Natural killer cell (primary cell): ENCODE data around the gene DAD1. TPM values are rescaled to one million over a fixed set of nuclear protein-coding genes. Genes with fewer than 3 reads are reported as not detected.

Source experiments
- ATAC-seq, 3 donors: fragments of 150-1000 bp in 2 of 3; fragments of 200-7000 bp in 1 of 3; cut with Tn5 transposase; 1 replicate in 1 of 3; 2 replicates in 2 of 3; pipeline ENCODE4 v1.10.0; 2021; ENCODE audit warnings: mild to moderate bottlenecking in 2 of 3, moderate library complexity in 2 of 3
- DNase-seq, 2 donors: peaks; one replicate each; pipeline versions ENCODE4 v3.0.0 to v3.0.0-alpha.2; 2013 to 2021; ENCODE audit warnings: mixed read lengths in 1 of 2
- H3K27ac ChIP-seq: one replicate; pipeline ENCODE4 v1.5.1; 2013; ENCODE audit warnings: mild to moderate bottlenecking, low read length
- H3K27me3 ChIP-seq: one replicate; pipeline ENCODE4 v1.6.1; 2013; ENCODE audit warnings: low read length; ENCODE audit not compliant: control insufficient read depth, insufficient read depth
- H3K36me3 ChIP-seq: one replicate; pipeline ENCODE4 v1.6.1; 2013; ENCODE audit warnings: low read length; ENCODE audit not compliant: control insufficient read depth, insufficient read depth
- H3K4me1 ChIP-seq: one replicate; pipeline ENCODE4 v1.6.1; 2013; ENCODE audit warnings: low read length; ENCODE audit not compliant: control insufficient read depth, insufficient read depth
- H3K4me3 ChIP-seq: one replicate; pipeline ENCODE4 v1.5.1; 2013; ENCODE audit warnings: low read length
- H3K9me3 ChIP-seq: one replicate; pipeline ENCODE4 v1.6.1; 2013; ENCODE audit warnings: low read length; ENCODE audit not compliant: control insufficient read depth, insufficient read depth
- H3K27ac Mint-ChIP-seq, 2 donors: one replicate each; pipeline ENCODE4 v1.8.0; 2022; ENCODE audit warnings: mild to moderate bottlenecking in 2 of 2, mixed read lengths in 2 of 2, moderate library complexity in 1 of 2
- H3K27me3 Mint-ChIP-seq, 2 donors: one replicate each; pipeline ENCODE4 v1.8.0; 2022; ENCODE audit warnings: low read depth in 2 of 2, mixed read lengths in 2 of 2
- H3K36me3 Mint-ChIP-seq: one replicate; pipeline ENCODE4 v1.8.0; 2022; ENCODE audit warnings: mixed read lengths
- H3K4me1 Mint-ChIP-seq, 2 donors: one replicate each; pipeline ENCODE4 v1.8.0; 2022; ENCODE audit warnings: mixed read lengths in 2 of 2
- H3K4me3 Mint-ChIP-seq: one replicate; pipeline ENCODE4 v1.8.0; 2022; ENCODE audit warnings: mild to moderate bottlenecking, moderate library complexity, mixed read lengths
- H3K9me3 Mint-ChIP-seq, 2 donors: one replicate each; pipeline ENCODE4 v1.8.0; 2022; ENCODE audit warnings: mixed read lengths in 2 of 2
- CTCF ChIP-seq: fragments of 200-600 bp; IDR thresholded peaks from one replicate; pipeline ENCODE4 v1.8.0; 2022; ENCODE audit warnings: antibody characterized with exemption
- WGBS: methylation state at CpG from one replicate; pipeline ENCODE4 v1.1.7; 2013; ENCODE audit warnings: missing lambda C conversion rate; ENCODE audit not compliant: insufficient coverage; 5-methylcytosine and 5-hydroxymethylcytosine counted together
- intact Hi-C: fragments of 100-400 bp; cut with micrococcal nuclease; formaldehyde crosslinking; loops from one replicate; pipeline ENCODE4 v1.14.2; 2022
- total RNA-seq, 4 donors: library from RNA; stranded (reverse); fragments of 120-200 nt in 1 of 4; gene quantifications; one replicate each; pipeline versions ENCODE4 v1.2.3 to v1.2.4, GENCODE V29; 2013 to 2022

DAD1 gene
- total RNA-seq, 3 donors from 2014 or later (not counting 1 experiment from before 2014, with no cell fraction given): 79.5 to 97.9 (median 92.8) TPM

- Histone ChIP-seq H3K4me3 (no peak overlapping the region), H3K27me3 (no peaks in the 10 kb centered on the region), H3K4me1 (peaks cover 60% of the 10 kb centered on the region), H3K9me3 (no peaks in the 10 kb centered on the region), H3K27ac (peak overlapping the region; percentile 69), H3K36me3 (peaks cover 28% of the 10 kb centered on the region)
- Mint-ChIP-seq H3K27me3 (no peaks in the 10 kb centered on the region), H3K4me1 (peaks cover 45 to 60% of the 10 kb centered on the region in 2 donors), H3K27ac (peak overlapping the region; percentile 98 to 100), H3K4me3 (no peak overlapping the region), H3K36me3 (peaks cover 9% of the 10 kb centered on the region), H3K9me3 (no peaks in the 10 kb centered on the region)
- no peak for TF ChIP-seq CTCF
- 80% methylated on average over 9 of the region's 9 CpGs for WGBS
- peak in 1 of 2 donors; percentile 57 for DNase-seq
- intact Hi-C loops: no loop called here
- ATAC-seq: no peak
These were observed 41.6 kb downstream of the DAD1 start for GRCh38 chr14:22547313-22547947.

- Mint-ChIP-seq H3K4me1 (peaks cover 41 to 53% of the 10 kb centered on the region in 2 donors), H3K27ac (peak overlapping the region; percentile 40 to 63), H3K36me3 (peaks cover 9% of the 10 kb centered on the region), H3K4me3 (no peak overlapping the region), H3K27me3 (no peaks in the 10 kb centered on the region), H3K9me3 (no peaks in the 10 kb centered on the region)
- no peaks in the 10 kb centered on the region for H3K27me3 ChIP-seq
- no peak overlapping the region for H3K4me3 ChIP-seq
- TF ChIP-seq CTCF: no peak
- H3K9me3 ChIP-seq: no peaks in the 10 kb centered on the region
- no peak for ATAC-seq
- H3K36me3 ChIP-seq: peaks cover 25% of the 10 kb centered on the region
- intact Hi-C loops: no loop called here
- DNase-seq: no peak
- peak overlapping the region; percentile 69 for H3K27ac ChIP-seq
- peaks cover 53% of the 10 kb centered on the region for H3K4me1 ChIP-seq
- 74% methylated on average over 3 of the region's 3 CpGs for WGBS
These were observed 42.3 kb downstream of the DAD1 start for GRCh38 chr14:22546722-22547071.

GRCh38 chr14:22545842-22546721 lies 42.9 kb downstream of the DAD1 start:
- 89% methylated on average over 8 of the region's 9 CpGs for WGBS
- Mint-ChIP-seq H3K27ac (peak overlapping the region in 1 of 2 donors; percentile 57), H3K36me3 (peaks cover 9% of the 10 kb centered on the region), H3K4me1 (peaks cover 36 to 46% of the 10 kb centered on the region in 2 donors), H3K27me3 (no peaks in the 10 kb centered on the region), H3K4me3 (no peak overlapping the region), H3K9me3 (no peaks in the 10 kb centered on the region)
- no peak for ATAC-seq
- TF ChIP-seq CTCF: no peak
- Histone ChIP-seq H3K4me3 (no peak overlapping the region), H3K9me3 (no peaks in the 10 kb centered on the region), H3K4me1 (peaks cover 47% of the 10 kb centered on the region), H3K27me3 (no peaks in the 10 kb centered on the region), H3K36me3 (peaks cover 23% of the 10 kb centered on the region), H3K27ac (peak overlapping the region; percentile 69)
- intact Hi-C loops: no loop called here
- DNase-seq: peak in 1 of 2 donors; percentile 71
